Posterior vena cava (tissue), 2 donors: Measurements from ENCODE around the gene GDPD3. TPM values are rescaled to one million over a fixed set of nuclear protein-coding genes. Genes with fewer than 3 reads are reported as not detected.

Experiments used
- DNase-seq: peaks from one replicate; pipeline ENCODE4 v3.0.0-alpha.2; 2020; ENCODE audit warnings: low spot score
- intact Hi-C, 2 donors: fragments of 100-400 bp; cut with DNase I; formaldehyde crosslinking; loops; one replicate each; pipeline versions ENCODE4 v1.14.1 to v1.14.2; 2022 to 2023
- total RNA-seq, 2 donors: library from RNA; stranded (reverse); fragmentation: NEBNext Ultra II Directional; extraction: Animal tissue kit (Norgen Biotek cat#: 25700); gene quantifications; one replicate each; pipeline ENCODE4 v1.2.1, GENCODE V29; 2021
- donor health status: DM: yes; HTN: yes; CAD: no.
- donor health status: DM: yes; HTN: yes; CAD: no.

The GDPD3 gene
- total RNA-seq, 2 donors from 2014 or later = 3.7 to 4.0 TPM

DNA sequence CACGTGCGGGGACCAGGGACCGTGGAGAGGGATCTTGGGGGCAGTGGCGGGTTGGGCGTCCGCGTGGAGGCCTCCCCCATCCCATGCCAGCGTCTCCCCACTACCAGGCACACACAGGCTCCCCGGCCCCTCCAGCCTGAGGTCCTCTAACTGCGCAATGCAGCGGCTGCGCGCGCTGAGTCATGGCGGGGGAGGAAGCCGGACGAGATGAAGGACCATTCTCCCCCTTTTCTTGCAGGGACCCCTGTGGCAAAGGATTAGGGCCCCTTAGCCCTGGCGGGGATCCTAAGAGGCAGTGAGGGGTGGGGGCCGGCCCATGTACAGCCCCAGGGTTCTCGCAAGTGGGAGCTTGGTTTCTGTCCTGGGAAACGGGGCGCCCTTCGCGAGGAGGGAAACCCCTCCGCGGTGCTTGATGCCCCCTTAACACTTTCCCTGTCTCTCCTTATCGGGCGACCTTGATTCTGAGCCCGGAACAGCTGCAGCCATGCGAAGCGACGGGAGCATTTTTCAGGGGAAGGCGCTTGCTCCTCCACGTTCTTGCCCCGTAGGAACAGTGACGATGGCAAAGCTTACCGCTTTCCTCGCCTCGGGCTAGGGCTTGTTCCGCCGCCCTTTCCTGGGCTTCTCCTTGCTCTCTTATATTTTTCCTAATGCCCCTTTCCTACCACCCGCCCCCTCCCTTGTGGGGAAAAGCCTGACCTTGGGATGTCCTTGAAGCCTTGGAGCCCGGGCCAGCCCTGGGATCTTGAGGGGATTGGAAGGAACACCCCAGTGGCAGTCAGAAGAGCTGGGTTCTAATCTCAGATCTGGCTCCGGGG, 47.2 kb downstream of the GDPD3 start:
- no peak for DNase-seq
- intact Hi-C loops = no loop called here

DNA sequence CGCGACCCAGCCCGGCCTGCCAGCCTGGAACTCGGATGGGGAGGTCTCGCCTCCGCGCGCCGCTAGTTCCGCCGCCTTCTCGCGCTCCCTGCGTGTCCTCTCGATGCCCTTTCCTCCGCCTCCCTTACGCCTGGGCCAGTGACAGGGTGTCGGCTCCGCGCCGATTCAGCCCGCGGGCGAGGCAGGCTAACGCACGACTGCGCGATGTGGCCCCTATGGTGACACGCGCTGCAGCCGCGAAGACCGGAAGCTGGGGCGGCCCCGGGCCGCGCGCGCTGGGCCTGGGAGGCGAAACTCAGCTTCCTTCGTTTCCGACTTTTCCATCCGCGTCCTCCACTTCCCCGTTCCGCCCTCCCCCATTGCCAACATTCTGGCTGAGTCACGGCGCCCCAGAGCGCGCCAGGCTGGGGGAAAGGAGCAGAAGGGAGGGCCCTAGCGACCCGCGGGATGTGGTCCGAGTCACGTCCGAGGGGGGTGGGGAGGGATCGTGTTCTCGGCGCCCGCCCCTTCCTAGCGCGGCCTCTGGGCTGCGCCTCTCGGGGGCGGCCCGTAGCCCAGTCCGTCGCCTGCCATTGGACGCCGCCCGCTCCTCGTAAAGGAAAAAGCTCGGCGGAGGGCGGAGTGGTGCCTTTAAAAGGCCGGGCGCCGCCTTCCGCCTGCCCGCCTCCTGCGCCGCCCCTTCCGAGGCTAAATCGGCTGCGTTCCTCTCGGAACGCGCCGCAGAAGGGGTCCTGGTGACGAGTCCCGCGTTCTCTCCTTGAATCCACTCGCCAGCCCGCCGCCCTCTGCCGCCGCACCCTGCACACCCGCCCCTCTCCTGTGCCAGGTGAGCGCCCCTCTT, 48.0 kb downstream of the GDPD3 start, which contains the start of gene ALDOA:
Gene ALDOA, plus strand, starts transcription at position 659 of the 841 bp plus-strand sequence. CDS start 1,138 bp downstream, outside the sequence.
- DNase-seq = peak; percentile 100
- intact Hi-C loops = no loop called here

DNA sequence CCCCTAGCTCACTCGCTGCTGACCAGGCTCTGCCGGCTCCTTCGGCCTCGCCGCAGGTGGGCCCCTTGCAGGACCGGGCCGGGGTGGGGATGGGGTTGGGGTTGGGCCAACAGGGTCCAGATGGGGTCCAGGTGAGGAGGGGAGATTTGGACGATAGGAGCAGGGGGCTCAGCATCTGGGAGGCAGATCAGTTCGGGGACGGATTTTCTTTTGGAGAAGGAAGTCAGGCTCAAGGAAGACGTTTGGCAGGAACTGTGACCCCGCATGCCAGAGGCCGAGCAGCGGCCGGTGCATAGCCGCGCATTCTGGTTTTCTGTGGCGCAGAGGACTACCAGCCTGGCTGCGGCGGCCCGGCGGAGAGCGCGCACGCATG, 48.6 kb downstream of the GDPD3 start:
- intact Hi-C loops = no loop called here
- no peak for DNase-seq

DNA sequence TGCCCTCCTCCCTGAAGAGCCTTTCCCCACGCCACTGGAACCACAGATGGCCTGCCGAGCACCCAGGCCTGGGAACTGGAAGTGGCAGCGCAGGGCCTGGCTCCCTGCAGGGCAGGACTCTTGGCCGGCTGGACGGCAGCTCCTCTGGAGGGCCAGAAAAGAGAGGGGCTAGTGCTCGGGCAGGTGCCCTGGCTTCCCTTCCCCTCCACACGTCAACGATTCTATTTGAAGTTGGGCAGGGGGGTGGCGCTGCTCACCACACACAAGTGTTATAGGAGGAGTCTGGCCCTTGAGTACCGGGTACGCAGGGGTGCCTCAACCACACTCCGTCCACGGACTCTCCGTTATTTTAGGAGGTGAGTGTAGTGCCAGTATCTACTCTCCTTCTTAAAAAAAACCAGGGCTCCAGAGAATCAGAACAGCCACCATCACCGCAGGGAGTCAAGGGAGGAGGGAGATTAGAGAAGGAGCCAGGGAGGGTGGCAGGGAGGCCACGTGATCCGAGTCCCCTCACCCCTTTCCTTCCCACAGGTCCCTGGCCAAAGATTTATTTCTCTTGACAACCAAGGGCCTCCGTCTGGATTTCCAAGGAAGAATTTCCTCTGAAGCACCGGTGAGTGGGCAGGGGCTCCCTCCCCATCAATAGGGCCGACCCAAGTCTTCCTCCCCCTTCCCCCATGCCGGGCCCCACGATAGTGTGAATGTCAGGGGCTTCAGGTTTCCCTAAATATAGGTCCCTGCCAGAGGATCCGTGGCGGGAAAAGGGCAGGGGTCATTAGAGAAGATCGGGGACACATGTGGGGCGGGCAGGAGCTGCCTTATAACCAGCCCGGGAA, 49.2 kb downstream of the GDPD3 start:
- peak; percentile 91 for DNase-seq
- intact Hi-C loops = no loop called here

DNA sequence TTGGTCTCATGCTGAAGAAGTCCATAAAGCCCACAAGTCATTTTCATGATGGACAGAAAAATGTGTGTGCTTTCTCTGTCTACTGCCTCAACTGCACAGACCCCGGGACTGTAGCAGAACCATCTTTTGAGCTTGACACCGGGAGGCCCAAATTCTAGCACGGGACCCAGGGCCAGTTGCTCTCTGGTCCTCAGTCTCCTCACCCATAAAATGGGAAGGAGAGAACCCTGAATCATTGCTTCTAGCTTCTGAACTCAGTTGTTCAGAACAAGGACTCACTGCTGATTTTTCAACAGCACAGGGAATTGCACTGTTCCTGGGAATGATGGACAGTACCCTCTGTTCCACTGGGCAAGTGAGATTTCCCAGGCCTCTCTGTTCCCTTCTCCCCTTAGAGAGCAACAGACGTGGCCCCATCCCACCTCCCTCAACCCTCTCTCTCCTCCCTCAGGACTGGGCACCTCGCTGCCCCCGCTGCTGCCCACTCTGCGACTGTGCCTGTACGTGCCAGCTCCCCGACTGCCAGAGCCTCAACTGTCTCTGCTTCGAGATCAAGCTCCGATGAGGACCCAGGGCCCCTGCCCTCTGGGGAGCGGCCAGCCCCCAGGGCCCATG, 50.0 kb downstream of the GDPD3 start:
- DNase-seq = no peak
- intact Hi-C loops = no loop called here

DNA sequence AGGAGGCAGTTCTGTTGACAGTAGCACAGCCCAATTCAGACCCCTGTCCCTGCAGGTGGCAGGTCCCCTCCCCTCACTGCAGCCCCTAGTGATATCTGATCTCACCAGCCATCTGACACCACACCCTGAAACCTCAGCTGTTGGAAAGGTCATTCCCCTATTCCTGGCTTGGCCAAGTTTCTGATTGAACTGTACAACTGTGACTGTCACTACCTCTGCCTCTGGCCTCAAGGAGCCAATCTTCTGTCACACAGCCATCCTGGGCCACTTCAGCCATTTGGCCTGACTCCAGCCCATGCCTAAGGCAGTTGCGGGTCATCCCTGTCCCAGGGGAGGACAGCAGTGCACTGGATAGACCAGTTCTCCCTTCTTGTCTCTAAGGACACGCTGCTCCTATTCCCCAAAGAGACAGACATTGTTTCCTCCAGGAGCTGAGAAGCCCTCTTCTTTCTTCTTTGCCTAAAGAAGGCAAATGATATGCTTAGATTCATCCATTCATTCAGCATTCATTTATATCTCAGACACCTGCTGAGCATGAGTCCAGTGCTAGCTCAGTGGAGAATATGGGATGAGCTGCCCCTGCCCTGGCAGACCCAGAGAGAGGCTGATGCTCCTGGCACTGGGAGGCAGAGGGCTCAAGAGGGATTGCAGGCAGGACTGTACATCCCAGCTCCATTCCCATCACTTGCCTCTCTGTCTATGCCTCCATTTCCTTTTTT, 52.3 kb downstream of the GDPD3 start:
- DNase-seq = no peak
- intact Hi-C loops = no loop called here

DNA sequence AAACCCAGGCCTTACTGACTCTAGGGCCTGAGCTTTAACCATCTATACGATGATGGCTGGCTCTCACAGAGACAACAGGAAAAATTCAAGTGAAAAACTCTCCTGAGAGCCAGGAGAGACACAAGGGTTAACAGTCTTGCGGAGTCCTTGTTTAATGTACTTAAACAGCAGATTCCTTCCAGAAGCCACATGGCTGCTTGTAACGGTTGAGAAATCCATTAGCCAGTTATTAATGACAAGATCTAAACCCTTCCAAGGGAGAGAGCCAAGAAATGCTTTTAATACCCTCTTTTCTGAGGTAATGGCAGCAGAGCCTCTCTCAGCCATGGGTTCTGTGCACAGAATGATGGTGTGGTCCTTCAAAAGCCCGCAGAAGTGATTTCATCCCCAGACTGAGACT, 53.0 kb downstream of the GDPD3 start:
- no peak for DNase-seq
- intact Hi-C loops = no loop called here

DNA sequence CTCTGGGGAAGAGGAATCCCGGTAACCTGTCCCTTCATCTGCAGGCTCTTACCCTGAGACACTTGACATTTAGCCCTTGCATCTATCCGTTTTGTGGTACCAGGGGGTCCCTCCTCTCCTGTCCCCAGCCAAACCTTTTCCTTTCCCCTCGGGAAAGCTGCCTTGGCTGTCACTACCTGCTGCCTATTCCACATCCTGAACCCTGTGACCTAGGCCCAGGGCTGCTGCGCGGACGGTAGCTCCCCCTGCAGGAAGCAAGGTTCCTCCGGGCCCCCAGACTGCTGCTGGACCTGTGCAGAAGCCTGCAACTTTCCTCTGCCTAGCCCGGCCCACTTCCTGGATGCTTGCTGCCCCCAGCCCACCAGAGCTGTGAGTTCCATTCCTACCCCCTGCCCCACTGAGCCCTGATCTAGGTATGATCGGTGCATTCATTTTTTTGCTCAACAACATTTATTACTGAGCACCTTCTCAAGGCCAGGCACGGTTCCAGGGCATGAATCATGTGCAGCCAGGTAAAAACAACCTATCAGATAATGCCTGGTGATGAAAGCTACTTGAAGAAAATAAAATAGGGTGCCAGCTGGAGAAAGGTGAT, 58.3 kb downstream of the GDPD3 start:
- intact Hi-C loops = no loop called here
- no peak for DNase-seq

Other genes with a start within 250 kb of the GDPD3 start
- gene SEZ6L2, start 214.0 kb downstream of the GDPD3 start, total RNA-seq = 1 to 10 TPM in 1 of 2 donors, under 1 TPM in 1; 0.86 to 1.2 TPM
- gene ASPHD1, start 213.0 kb downstream of the GDPD3 start, total RNA-seq = under 1 TPM; 0.33 to 0.51 TPM
- gene KCTD13, start 187.3 kb downstream of the GDPD3 start, total RNA-seq = 10 to 100 TPM; 13.1 to 16.1 TPM
- gene TMEM219, start 151.5 kb downstream of the GDPD3 start, total RNA-seq = 10 to 100 TPM; 58.4 to 80.9 TPM
- gene TAOK2, start 139.7 kb downstream of the GDPD3 start, total RNA-seq = 10 to 100 TPM; 35.0 to 35.7 TPM
- gene HIRIP3, start 117.9 kb downstream of the GDPD3 start, total RNA-seq = 10 to 100 TPM; 12.1 to 14.2 TPM
- gene INO80E, start 117.3 kb downstream of the GDPD3 start, total RNA-seq = 10 to 100 TPM; 42.2 to 46.0 TPM
- under 1 TPM; 0.28 to 0.33 TPM for gene DOC2A, start 102.5 kb downstream of the GDPD3 start, total RNA-seq
- gene C16orf92, start 90.3 kb downstream of the GDPD3 start, total RNA-seq = not detected
- gene TLCD3B, start 82.3 kb downstream of the GDPD3 start, total RNA-seq = not detected
- 100 to 1,000 TPM; 937 to 987 TPM for gene ALDOA, start 47.8 kb downstream of the GDPD3 start, total RNA-seq
- 10 to 100 TPM; 40.0 to 46.9 TPM for gene PPP4C, start 37.5 kb downstream of the GDPD3 start, total RNA-seq
- under 1 TPM; 0.46 to 0.57 TPM for gene TBX6, start 21.6 kb downstream of the GDPD3 start, total RNA-seq
- 10 to 100 TPM; 26.1 to 31.4 TPM for gene YPEL3, start 17.3 kb downstream of the GDPD3 start, total RNA-seq
- gene MAPK3, start 9.7 kb upstream of the GDPD3 start, total RNA-seq = 10 to 100 TPM; 77.9 to 84.2 TPM
- 10 to 100 TPM; 38.1 to 49.8 TPM for gene CORO1A, start 70.1 kb upstream of the GDPD3 start, total RNA-seq
- gene BOLA2B, start 80.1 kb upstream of the GDPD3 start, total RNA-seq = 10 to 100 TPM; 58.8 to 60.0 TPM
- 10 to 100 TPM; 19.8 to 21.5 TPM for gene SLX1A, start 80.3 kb upstream of the GDPD3 start, total RNA-seq
- 10 to 100 TPM; 10.0 to 12.9 TPM for gene SULT1A3, start 85.7 kb upstream of the GDPD3 start, total RNA-seq
- 10 to 100 TPM in 1 of 2 donors, 1 to 10 TPM in 1; 5.7 to 21.2 TPM for gene NPIPB13, start 134.9 kb upstream of the GDPD3 start, total RNA-seq
- 10 to 100 TPM; 47.9 to 54.2 TPM for gene CD2BP2, start 241.8 kb upstream of the GDPD3 start, total RNA-seq